SW480 (cell line): ENCODE data around the gene OSBPL10.

Experiments used
- DNase-seq: peaks from one replicate; pipeline ENCODE4 v3.0.0-alpha.2; 2016; ENCODE audit warnings: low spot score

Gene OSBPL10

DNA sequence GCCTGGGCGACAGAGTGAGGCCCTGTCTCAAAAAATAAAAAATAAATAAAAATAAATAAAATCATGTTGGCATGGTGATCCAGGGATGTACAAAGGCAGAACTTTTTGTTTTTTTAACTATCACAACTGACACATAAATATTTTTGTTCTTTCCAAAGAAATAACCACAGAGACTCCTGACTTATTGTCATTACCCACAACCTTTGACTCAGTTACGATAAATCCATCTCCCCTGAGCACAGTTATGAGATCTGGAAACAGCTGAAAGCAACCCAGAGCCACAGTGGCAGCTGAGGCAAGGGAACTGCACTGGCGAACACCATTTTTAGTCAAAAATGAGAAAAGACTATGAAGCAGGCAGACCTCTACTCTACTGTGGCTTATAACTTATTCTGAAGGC lies 24.0 kb downstream of the OSBPL10 start:
- DNase-seq = no peak

DNA sequence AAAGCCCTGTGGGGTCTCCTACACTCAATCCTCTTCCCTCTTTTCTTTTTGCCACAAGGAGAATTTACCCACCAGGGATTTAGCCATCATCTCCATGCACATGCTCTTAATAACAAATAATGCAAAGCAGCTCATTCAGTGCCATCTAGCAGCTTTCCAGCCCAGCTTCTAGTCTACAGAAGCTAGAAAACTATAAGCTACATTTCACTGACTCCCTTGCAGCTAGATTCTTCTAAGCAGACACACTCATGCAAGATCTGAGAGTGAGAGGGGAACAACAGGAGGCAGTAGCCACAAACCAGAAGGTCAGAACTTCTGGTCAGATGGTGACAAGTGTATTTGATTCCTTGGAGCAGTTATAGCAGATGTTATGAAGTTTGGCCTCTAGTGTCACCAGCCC lies 25.5 kb downstream of the OSBPL10 start:
- DNase-seq = no peak

DNA sequence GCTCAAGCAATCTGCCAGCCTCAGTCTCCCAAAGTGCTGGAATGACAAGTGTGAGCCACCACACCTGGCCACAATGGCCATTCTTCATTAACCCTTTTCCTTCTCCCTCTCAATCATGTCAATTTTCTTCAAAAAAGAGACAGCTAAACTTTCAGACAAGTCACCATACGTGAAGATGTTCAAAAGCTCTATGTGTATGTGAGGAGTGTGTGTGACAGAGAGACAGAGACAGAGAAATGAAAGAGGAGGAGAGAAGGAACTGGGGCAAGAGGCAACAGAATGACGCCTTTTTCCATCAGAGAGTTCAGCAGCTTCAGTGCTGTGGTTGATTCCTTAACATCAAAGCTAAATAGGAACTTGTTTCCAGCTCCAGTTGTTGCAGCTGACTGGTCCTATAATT lies 27.4 kb downstream of the OSBPL10 start:
- DNase-seq = no peak

- DNase-seq = no peak
Measured at GRCh38 chr3:31953091-31953490, 28.0 kb downstream of the OSBPL10 start.

GRCh38 chr3:31952205-31952604 lies 28.9 kb downstream of the OSBPL10 start:
- no peak for DNase-seq

GRCh38 chr3:31948280-31948679 lies 32.8 kb downstream of the OSBPL10 start:
- no peak for DNase-seq

DNA sequence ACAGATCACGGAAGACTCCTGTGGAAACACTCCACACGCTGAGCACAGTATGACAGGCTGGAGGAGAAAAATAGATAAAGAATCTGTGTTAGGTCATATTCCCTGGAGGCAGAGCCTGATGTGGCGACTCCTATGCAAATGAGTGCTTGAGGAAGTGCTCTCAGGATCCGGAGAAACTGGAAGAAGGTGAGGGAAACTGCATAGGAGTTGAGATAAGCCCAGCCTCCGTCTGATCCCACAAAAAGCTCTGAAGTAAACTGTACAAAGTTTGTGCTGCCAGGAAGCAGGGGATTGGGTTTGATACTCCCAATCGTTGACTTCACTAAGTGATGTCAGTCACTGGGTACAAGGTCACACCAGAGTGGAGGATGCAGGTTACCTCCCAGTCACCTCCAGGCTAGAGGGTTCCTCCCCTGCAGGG lies 33.4 kb downstream of the OSBPL10 start:
- no peak for DNase-seq

GRCh38 chr3:31947162-31947561 lies 33.9 kb downstream of the OSBPL10 start:
- DNase-seq = no peak

DNA sequence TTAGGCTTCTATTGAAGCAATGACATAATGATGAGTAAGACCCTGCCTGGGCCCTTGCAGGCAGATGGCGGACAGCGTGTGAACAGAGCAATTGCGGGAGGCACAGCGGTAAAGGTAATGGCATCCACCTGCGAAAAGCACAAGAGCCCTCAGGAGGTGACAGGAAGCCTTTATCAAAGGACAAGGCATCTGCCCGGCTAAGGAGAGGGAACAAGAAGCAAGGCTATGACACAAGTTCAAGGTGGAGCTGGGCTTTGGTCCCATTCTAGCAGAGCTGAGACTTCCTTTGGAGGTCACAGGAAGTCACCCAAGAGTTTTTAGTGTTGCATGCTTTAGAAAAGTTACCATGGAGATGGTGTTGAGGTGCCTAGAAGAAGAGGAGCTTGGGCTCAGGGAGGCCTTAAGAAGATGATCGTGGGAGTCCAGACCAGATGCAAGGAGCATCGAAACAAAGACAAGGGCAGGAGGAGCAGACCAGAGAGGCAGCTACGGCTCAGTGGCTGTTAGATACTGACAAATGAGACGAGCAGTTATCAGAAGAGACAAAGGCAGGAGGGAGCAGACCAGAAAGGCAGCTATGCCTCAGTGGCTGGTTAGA lies 34.5 kb downstream of the OSBPL10 start:
- DNase-seq = no peak

GRCh38 chr3:31945738-31946052 lies 35.4 kb downstream of the OSBPL10 start:
- DNase-seq = no peak

- no peak for DNase-seq
Measured at GRCh38 chr3:31943041-31943440, 38.0 kb downstream of the OSBPL10 start.

DNA sequence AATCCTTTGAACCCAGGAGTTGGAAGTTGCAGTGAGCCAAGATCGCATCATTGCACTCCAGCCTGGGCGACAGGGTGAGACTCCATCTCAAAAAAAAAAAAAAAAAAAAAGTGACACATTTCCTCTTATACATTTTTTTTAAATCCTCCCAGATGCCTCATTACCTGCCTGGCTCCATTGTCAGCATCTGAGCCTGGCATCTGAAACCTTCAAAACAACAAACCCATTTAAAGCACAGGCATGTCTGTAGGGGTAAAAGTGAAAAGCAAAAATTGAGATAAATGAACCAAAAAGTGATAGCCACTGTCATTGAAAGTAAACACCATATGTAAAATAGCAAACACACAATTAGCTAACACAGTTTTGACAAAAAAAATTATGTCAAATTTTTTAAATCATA lies 38.6 kb downstream of the OSBPL10 start:
- DNase-seq = no peak

GRCh38 chr3:31937225-31937624 lies 43.8 kb downstream of the OSBPL10 start:
- no peak for DNase-seq

DNA sequence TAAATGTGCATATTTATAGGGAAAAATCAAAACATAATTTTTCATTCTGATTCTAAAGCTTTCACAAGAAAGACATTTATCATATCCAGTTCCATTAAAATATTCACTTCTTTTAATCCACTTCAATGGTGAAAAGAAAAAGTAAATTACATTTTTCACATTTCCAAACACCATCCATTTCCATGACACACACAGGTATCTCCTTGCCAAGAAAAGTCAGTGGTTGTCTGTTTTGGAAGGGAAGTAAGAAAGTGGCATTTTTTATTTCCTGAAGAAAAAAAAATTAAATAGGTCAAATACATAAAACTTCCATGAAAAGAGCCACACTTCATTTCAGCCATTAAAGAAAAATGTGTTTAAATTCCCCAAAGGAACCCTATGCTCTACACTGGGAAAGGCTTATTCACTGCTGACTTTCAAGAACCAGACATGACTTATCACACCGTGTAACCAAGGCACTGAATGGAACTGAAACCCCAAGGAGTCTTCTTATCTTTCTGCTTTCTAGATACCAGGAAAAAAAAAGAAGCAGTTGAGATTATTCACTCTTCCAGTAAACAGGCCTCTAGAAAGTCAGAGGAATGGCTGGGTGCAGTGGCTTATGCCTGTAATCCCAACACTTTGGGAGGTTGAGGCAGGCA lies 44.5 kb downstream of the OSBPL10 start:
- DNase-seq = no peak

DNA sequence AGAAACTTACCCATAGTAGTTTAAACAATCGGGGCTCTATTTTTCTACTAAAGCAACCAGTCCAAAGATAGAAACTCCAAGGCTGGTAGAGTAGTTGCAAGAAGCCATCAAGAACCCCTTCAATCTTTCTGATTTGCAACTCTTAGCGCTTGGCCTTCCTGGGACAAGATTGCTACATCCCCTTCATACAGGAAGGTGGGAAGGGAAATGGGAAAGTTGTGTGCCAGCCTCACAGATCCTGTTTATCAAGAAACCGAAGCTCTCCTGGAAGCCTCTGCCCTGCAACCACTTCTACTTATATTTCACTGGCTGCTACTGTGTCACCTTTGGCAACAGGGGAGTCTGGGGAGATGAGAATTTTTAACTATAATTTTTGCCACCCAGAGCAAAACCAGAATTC lies 46.2 kb downstream of the OSBPL10 start:
- DNase-seq = no peak

DNA sequence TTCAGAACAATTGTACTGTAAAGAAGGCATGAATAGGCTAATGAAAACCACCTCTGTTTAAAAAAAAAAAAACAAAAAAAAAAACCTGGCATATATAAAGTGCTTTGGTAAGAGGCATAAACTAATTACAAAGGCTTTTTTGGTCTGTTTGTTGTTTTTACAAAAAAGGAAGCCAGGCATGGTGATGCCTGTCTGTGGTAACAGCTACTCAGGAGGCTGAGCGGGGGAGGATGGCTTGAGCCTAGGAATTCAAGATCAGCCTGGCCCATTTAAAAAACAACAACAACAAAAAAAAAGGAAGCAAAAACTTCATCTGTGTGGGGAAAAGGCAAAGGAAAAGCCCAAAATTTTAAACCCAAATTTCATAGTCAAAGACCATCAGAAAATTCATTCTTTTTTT lies 47.0 kb downstream of the OSBPL10 start:
- no peak for DNase-seq

DNA sequence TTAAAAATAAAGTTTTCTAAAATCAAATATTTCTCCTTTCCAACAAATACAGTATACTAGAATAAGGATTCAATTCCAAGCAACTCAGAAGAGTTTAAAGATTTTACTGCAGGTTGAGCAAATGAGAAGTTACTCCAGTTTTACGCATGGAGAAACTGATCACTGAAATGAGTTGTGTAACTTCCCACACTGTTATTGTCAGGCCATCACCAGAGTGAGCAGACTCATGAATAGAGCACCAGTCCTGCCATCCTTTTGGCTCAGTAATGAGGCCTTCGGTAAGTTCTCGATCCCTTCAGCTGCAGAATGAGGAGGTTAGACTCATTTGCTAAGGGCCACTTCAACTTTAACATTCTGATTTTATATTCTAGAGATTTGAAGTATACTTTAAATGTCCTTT lies 48.1 kb downstream of the OSBPL10 start:
- DNase-seq = no peak

- no peak for DNase-seq
Measured at GRCh38 chr3:31929826-31930502, 51.1 kb downstream of the OSBPL10 start.

DNA sequence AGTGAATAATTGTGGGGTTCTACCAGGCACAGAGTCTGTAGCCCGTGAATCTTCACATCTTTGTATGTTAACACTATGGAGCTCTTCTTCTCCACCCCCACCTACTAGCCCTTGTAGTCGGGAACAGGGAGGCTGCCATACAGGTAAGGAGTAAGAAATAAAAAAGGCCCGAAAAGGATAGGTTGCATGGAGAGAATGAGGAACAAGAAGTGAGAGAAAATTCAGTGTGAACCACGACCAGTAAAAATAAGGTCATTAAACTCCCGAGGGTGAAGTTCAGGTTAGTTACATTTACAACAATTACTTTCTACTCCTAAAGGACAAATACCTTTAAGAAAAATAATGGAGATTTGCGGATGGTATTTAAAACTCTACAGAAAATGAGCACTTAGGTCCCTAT lies 53.3 kb downstream of the OSBPL10 start:
- DNase-seq = no peak

GRCh38 chr3:31926543-31926942 lies 54.5 kb downstream of the OSBPL10 start:
- no peak for DNase-seq

GRCh38 chr3:31925271-31925630 lies 55.8 kb downstream of the OSBPL10 start:
- DNase-seq = no peak

DNA sequence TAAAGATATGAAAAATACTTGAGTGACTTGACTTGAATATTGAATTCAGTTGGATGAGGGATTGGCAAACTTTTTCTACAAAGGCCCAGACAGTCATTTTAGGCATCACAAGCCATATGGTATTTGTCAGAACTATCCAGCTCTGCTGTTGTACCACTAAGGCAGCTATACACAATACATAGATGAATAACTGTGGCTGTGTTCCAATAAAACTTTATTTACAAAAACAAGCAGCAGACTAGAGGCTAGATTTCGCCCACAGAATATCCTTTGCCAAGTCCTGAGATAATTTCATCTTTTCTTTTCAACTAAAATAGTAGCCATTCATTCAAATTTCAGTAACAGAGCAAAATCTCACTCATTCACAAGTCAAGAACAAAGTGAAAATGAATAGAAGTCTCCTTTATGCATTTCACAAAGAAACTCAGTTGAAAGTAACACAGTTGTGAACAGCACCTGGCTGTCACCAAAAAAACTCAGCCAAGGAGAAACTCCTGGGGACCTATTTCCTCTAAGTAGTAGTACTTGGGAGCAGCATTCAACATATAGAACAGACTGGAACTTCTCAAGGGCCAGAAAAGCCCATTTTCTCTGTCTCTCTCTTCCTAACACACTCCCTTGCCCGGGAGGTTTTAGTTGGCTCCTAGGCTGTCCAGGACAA lies 56.3 kb downstream of the OSBPL10 start:
- DNase-seq = no peak

DNA sequence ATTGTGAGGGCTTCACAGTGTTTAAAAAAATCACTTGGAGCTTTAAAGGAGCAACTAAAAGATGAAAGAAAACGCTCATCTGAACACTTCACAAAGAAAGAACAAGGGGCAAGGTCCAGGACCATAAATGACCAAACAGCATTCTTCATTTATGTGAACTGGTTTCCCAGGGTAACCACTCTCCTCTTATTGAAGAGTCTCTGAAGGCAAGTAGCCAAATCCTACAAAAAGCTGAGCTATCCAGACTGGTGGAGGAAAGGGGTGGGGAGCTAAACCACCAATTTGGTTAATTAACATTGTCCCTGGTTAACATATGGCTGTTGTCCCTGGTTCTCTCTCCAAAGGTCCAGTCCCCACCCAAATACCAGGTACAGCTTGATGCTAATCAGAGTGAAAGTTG lies 58.1 kb downstream of the OSBPL10 start:
- peak; percentile 33 for DNase-seq
